ENCODE results near the gene FKBP11.
A peak's percentile ranks its signal among the peaks of the same experiment; 100 is the strongest.

FKBP11 gene

DNA sequence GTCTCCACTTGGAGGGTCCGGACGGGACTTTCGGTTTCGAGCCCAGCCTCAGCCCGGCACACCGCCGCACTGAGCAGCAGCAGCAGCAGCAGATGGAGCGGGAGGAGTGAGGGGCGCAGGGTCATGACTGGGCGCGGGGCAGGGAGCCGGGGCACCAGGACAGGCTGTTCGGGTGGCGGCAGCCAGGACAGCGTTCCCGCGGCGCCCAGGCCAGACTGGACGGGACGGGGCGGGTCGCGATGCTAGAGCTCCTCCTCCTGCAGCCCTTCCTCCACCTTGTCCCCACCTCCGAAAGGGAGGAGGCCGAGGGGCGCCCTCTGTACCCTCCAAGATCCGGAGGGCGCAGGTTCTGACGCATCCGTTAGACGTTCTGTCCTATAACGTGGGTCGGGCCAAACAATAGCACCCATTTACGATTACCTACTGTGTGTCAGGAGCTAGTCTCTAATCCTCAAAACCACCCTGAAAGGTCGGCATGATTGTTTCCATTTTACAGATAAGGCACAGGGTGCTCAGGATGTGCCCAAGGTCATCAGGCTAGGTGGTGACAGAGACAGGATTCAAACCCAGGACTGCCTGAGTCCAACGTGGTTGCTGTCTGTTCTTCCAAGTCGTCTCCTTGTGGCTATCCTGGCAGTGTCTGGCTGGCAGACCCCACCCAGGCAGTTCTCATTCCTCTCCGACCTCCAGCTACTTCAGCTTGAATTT lies at the start of gene FKBP11:
Gene FKBP11 (minus strand): TSS at position 189 of the 708 bp plus-strand sequence. CDS start 64 bp downstream, at position 125.
- Histone ChIP-seq H3K36me3 (replicated peaks; ENCODE audit: insufficient read depth, low read length) (no peaks in the 10 kb centered on the region), H3K79me2 (ENCODE audit: low read length) (peaks cover 15% of the 10 kb centered on the region), H2AFZ (ENCODE audit: low read length) (peak within 1 kb of the TSS; percentile 96), H3K9me2 (replicated peaks; ENCODE audit: insufficient read depth, low read length) (no peaks in the 10 kb centered on the region), H3K27ac (ENCODE audit: low read length) (peak within 1 kb of the TSS; percentile 52; the same call in 1 of the 2 replicates), H3K4me2 (ENCODE audit: low read depth, low read length) (peak within 1 kb of the TSS; percentile 92), H3K4me1 (ENCODE audit: low read length) (peaks cover 4% of the 10 kb centered on the region), H3K9me3 (replicated peaks; ENCODE audit: insufficient read depth, low read length) (no peaks in the 10 kb centered on the region), H3K27me3 (replicated peaks; ENCODE audit: insufficient read depth, low read length) (no peaks in the 10 kb centered on the region), H3K9ac (ENCODE audit: low read length) (peak within 1 kb of the TSS; percentile 97), H4K20me1 (ENCODE audit: insufficient read depth, low read length) (no peaks in the 10 kb centered on the region), H3F3A (ENCODE audit: insufficient read depth, low read length) (0 out of 2 replicates have a peak, but pooled peaks cover 4% of the 10 kb centered on the region), H3K4me3 (ENCODE audit: low read length) (peak within 1 kb of the TSS; percentile 99)
- TF ChIP-seq, protein P1, sequence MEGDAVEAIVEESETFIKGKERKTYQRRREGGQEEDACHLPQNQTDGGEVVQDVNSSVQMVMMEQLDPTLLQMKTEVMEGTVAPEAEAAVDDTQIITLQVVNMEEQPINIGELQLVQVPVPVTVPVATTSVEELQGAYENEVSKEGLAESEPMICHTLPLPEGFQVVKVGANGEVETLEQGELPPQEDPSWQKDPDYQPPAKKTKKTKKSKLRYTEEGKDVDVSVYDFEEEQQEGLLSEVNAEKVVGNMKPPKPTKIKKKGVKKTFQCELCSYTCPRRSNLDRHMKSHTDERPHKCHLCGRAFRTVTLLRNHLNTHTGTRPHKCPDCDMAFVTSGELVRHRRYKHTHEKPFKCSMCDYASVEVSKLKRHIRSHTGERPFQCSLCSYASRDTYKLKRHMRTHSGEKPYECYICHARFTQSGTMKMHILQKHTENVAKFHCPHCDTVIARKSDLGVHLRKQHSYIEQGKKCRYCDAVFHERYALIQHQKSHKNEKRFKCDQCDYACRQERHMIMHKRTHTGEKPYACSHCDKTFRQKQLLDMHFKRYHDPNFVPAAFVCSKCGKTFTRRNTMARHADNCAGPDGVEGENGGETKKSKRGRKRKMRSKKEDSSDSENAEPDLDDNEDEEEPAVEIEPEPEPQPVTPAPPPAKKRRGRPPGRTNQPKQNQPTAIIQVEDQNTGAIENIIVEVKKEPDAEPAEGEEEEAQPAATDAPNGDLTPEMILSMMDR (IDR thresholded peaks at IDR 0.05; ENCODE audit: low read length) = no peak
- TF ChIP-seq EZH2phosphoT487 (IDR thresholded peaks at IDR 0.05; ENCODE audit: low read length) = no peak
- no peak for TF ChIP-seq EZH2 (optimal IDR thresholded peaks at IDR 0.05; ENCODE audit: low read depth, low read length)
- peak; percentile 60 for DNase-seq

DNA sequence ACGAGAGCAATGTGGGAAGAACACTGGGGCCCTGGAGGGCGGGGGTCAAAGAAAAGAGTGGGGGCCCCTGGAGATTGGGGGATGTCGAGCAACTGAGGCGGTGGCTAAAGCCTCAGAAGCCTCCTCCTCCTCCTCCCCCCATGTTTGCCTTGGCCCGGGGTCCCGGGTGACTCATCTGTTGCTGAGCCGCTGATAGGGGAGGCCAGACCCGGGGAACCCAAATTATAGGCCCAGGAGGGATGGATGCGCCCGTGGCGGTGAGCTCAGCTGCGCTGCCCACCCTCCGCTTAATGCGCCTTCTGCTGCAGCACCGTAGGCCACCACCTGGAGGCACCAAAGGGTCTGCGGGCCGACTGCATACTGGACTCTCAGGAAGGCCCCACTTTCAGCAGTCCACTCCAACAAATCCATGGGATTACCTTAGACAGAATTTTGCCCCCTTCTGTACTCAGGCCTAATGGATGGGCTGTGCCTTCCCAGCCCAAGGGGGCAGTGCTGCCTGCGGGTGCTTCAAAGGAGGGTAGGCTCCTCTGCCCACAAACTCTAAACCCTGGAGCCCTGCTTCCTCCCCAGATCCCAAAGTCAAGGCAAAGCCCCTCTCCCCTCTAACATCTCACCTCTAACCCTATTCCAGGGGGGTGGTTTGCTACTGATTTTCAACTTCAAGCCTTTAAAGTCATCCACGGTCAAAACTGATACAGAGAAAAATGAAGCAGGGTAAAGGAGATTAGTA lies 48.8 kb upstream of the FKBP11 start:
- H3K79me2 ChIP-seq (ENCODE audit: low read length) = no peaks in the 10 kb centered on the region
- no peak overlapping the region for H3K4me3 ChIP-seq (ENCODE audit: low read length)
- H3K27ac ChIP-seq (ENCODE audit: low read length) = no peak overlapping the region
- no peaks in the 10 kb centered on the region for H3K9me3 ChIP-seq (replicated peaks; ENCODE audit: insufficient read depth, low read length)
- H3K27me3 ChIP-seq (replicated peaks; ENCODE audit: insufficient read depth, low read length) = peaks cover 87% of the 10 kb centered on the region
- no peak for DNase-seq
- no peaks in the 10 kb centered on the region for H3F3A ChIP-seq (ENCODE audit: insufficient read depth, low read length)
- no peaks in the 10 kb centered on the region for H3K9me2 ChIP-seq (replicated peaks; ENCODE audit: insufficient read depth, low read length)
- H3K4me1 ChIP-seq (ENCODE audit: low read length) = peaks cover 19% of the 10 kb centered on the region
- no peaks in the 10 kb centered on the region for H4K20me1 ChIP-seq (ENCODE audit: insufficient read depth, low read length)
- H2AFZ ChIP-seq (ENCODE audit: low read length) = no peak overlapping the region
- no peak overlapping the region for H3K9ac ChIP-seq (ENCODE audit: low read length)
- H3K4me2 ChIP-seq (ENCODE audit: low read depth, low read length) = no peak overlapping the region
- TF ChIP-seq EZH2 (optimal IDR thresholded peaks at IDR 0.05; ENCODE audit: low read depth, low read length) (no peak), EZH2phosphoT487 (IDR thresholded peaks at IDR 0.05; ENCODE audit: low read length) (no peak)
- TF ChIP-seq, protein P1 (IDR thresholded peaks at IDR 0.05; ENCODE audit: low read length) = peak; percentile 53
- no peaks in the 10 kb centered on the region for H3K36me3 ChIP-seq (replicated peaks; ENCODE audit: insufficient read depth, low read length)

DNA sequence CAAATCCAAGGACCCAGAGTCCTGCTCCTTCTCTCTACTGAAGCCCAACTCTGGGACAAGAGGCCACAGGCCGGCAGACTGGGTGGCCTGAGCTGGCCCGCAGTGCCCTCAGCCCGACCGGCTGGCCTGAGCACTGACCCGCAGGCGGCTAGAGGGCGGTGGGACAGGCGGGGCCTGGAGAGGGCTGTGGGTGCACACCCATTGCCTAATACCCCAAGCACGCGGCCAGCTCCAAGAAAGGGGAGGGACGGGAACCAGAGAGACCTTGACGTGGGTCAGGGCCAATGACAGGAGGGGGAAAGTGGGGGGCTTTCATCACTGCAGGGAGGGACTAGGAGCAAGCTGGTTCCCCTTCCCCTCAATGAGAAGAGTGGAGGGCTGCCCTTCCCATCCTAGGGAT lies 48.2 kb upstream of the FKBP11 start:
- no peak overlapping the region for H3K4me2 ChIP-seq (ENCODE audit: low read depth, low read length)
- peaks cover 16% of the 10 kb centered on the region for H3K4me1 ChIP-seq (ENCODE audit: low read length)
- H3K79me2 ChIP-seq (ENCODE audit: low read length) = no peaks in the 10 kb centered on the region
- no peak overlapping the region for H3K9ac ChIP-seq (ENCODE audit: low read length)
- no peaks in the 10 kb centered on the region for H3K36me3 ChIP-seq (replicated peaks; ENCODE audit: insufficient read depth, low read length)
- TF ChIP-seq, protein P1 (IDR thresholded peaks at IDR 0.05; ENCODE audit: low read length) = no peak
- TF ChIP-seq EZH2phosphoT487 (IDR thresholded peaks at IDR 0.05; ENCODE audit: low read length) (no peak), EZH2 (optimal IDR thresholded peaks at IDR 0.05; ENCODE audit: low read depth, low read length) (no peak)
- H3K9me2 ChIP-seq (replicated peaks; ENCODE audit: insufficient read depth, low read length) = no peaks in the 10 kb centered on the region
- no peaks in the 10 kb centered on the region for H3F3A ChIP-seq (ENCODE audit: insufficient read depth, low read length)
- H2AFZ ChIP-seq (ENCODE audit: low read length) = no peak overlapping the region
- H3K27ac ChIP-seq (ENCODE audit: low read length) = no peak overlapping the region
- no peak for DNase-seq
- peaks cover 81% of the 10 kb centered on the region for H3K27me3 ChIP-seq (replicated peaks; ENCODE audit: insufficient read depth, low read length)
- H4K20me1 ChIP-seq (ENCODE audit: insufficient read depth, low read length) = no peaks in the 10 kb centered on the region
- H3K9me3 ChIP-seq (replicated peaks; ENCODE audit: insufficient read depth, low read length) = no peaks in the 10 kb centered on the region
- H3K4me3 ChIP-seq (ENCODE audit: low read length) = no peak overlapping the region

Data from MM.1S (cell line).